SH-SY5Y (cell line): ENCODE measurements around the gene PLCH1.

Experiments used
- GATA2 ChIP-seq: IDR thresholded peaks from 2 replicates; pipeline ENCODE4 v1.6.1; 2011; ENCODE audit warnings: mild to moderate bottlenecking, low read depth, low read length
- GATA3 ChIP-seq: IDR thresholded peaks from 2 replicates; pipeline ENCODE4 v1.6.1; 2011; ENCODE audit warnings: low read depth, mild to moderate bottlenecking, low read length, moderate library complexity

DNA sequence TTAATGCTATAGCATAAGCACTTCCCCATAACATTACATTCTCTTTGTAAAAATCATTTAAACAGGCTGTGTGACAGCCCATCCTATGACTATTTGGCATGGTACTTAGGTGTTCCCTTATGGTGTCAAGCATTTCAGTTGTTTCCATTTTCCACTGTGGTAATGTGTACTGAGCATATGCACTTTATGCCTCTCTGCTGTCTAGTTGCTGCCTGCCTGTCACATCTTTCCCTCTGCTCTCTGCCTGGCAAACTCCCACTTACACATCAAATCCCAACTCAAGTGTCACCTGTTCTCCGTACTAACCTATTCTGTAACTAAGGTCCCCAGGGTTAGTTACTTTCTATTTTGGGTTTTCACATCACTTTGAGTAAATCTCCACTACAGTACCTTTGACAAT, 367.0 kb downstream of the PLCH1 start:
- TF ChIP-seq GATA2 (no peak), GATA3 (no peak)
